EH (cell line): ENCODE data around the gene NRIP1.
A peak's percentile ranks its signal among the peaks of the same experiment; 100 is the strongest.
"Not testable (repeated sequence)": the region's sequence is repeated elsewhere in the genome, so short reads cannot be mapped to it uniquely, and the experiment has no call there.

ENCODE experiments used
- DNase-seq: peaks from one replicate; pipeline ENCODE4 v3.0.0-alpha.2; 2015; ENCODE audit warnings: low read depth

NRIP1 gene

DNA sequence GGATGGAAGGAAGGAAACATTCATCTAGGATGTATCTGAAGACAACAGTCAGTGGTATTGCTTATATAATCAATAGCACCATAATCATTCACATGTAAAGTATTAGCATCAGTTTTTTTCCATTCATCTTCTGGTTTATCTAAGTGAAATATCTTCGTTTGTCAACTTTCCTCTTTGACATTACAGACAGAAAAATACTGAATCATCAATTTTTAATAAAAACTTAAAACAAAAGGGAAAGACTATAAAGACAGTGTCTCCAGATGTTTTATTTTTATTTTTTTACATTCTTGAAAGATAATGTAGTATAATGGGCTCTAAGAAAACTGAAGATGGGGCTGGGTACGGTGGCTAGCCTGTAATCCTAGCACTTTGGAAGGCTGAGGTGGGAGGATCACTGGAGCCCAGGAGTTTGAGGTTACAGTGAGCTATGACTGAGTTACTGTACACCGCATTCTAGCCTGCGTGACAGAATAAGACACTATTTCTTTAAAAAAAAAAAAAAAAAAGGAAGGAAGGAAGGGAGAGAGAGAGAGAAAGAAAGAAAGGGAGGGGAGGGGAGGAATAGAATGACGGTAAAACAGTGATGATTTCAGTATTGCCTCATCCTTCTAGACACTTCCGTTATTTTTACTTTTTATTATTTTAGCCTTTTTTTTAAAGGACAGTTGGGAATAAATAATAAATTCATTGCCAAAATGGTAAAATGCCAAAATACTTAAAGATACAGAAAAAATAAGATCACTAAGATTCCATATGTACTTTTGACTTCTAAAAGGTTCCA lies 89.5 kb downstream of the NRIP1 start:
- DNase-seq: no peak

DNA sequence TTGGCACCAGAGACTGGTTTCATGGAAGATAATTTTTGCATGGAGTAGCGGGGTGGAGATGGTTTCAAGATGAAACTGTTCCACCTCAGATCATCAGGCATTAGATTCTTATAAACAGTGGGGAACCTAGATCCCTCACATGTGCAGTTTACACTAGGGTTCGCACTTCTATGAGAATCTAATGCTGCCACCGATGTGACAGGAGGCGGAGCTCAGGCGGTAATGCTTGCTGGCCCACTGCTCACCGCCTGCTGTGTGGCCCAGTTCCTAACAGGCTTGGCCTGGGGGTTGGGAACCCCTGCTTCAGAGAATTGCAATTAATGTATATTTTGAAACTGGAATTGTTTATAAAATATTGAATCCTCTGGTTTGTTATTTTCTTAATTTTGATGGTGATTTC lies 92.1 kb downstream of the NRIP1 start:
- no peak for DNase-seq

DNA sequence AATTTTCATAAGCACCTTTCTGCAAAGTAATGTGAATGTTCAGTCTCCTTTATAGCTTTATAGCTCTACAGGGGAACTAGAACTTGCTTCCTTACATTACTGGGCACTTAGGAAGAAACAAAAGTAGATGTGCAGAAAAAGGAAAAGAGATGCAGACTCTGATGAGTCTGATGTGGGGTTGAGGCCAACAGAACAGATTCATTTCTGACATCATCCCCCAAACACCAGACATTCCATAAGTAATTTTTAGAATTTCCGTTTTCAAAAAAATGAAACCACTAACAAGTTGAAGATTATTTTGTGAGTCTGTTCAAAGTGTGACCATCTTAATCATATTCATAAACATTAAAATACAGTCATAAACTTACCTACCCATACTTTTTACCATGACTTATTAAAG lies 96.0 kb downstream of the NRIP1 start:
- peak; percentile 50 for DNase-seq

DNA sequence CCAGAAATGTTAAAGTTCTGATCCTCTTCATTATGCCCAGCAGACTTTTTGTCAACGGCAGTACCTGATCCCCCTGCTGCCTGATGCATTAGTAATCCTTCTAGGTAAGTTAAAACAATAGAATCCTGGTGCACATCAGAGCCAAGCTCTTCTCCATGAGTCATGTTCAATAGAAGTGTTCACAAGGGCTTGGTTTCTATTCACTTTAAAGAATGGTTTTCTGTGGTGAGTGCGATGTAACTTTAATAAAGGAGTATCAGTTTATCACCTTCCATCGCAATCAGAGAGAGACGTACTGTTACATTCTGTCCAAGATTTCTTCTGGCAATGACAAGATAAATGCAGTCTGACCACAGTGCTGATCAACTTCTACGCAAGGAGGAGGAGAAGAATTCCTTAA lies 96.8 kb downstream of the NRIP1 start:
- no peak for DNase-seq

DNA sequence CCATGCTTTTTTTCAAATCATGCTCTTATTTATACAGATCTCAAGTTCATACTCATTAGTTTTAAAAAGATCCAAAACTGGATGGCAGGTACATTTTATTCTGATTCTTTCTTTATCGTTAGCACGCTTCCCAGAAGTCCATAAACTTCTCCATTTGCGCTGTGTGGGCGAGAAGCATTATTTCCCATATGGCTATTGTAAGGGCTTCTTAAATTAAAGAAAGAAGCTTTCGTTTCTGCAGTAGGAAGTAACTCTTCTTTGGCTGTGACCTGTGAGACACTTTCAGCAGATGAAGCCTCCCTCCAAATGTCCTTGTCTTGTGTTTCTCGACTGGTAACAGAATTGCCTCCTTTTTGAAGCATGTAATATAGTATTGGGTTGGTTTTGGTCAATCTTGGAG lies 100.2 kb downstream of the NRIP1 start:
- no peak for DNase-seq

DNA sequence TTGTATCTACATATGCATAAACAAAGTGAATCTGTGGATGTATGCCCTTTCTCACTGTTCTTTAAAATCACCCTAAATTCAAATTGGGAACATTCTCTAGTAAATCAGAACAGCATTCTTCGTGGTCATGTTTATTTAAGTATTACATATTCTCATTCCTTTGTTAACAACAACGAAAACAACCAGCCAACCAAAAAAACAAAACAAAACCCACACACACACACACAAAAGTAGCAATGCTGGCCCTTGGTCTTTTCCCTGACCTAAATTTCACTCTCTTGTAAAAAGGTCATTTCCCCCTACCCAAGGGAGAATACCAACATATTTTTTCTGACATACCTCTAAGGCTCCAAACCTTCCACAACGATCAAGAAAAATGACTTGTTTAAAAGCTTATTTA lies 102.6 kb downstream of the NRIP1 start:
- no peak for DNase-seq

DNA sequence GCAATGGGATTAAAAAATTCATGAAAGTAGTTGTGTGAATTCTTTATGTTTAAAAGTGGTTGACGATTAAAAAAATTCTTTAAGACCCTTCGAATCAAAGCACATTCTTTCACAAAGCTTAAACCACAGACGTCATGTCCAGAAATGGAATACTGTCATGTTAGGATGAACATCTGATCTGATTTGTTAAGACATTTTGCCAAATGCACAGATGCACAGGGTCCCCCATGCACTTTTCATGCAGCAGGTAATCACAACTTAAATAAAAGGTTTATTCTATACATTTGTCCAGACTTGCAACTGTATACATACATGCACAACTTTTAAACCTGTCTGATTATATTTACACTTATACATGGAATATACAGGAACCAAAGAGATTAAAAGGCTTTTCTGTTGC lies 103.3 kb downstream of the NRIP1 start:
- no peak for DNase-seq

DNA sequence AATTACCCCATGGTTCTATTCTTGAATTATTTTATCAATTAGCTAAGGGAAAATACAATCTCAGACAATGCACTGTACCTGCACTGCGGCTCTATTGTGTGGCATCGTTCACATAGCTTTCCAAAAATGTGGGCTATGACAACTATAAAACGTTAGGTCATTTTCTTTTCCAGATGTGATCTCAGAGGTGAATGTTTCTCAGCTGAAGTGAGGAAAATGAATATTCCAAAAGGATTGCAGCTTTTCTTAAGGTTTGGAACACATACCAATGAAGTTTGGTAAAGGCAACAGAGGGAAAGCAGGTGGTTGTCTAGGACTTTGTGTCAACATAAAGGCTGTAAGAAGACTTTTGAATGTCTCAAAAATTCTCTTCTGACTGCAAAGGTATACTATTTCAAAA lies 105.5 kb downstream of the NRIP1 start:
- peak; percentile 33 for DNase-seq

DNA sequence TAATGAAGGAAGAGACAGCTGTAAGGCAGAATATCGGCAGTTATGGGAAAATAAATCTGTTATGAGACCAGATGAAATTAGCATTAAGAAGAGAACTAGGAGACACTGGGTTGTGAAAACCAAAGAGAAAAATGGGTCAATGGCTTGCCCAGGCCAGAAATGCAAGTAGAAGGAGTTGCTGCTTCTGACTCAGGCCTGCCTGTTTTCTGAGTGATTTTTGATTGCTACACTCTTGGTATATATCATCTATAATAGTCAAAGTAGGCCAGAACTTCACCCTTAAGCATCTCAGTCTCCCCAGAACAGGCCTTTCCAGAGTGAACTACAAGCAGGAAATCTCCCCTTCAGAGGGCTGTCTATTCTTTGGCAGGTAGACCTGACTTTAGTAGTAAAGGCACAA lies 107.0 kb downstream of the NRIP1 start:
- no peak for DNase-seq

DNA sequence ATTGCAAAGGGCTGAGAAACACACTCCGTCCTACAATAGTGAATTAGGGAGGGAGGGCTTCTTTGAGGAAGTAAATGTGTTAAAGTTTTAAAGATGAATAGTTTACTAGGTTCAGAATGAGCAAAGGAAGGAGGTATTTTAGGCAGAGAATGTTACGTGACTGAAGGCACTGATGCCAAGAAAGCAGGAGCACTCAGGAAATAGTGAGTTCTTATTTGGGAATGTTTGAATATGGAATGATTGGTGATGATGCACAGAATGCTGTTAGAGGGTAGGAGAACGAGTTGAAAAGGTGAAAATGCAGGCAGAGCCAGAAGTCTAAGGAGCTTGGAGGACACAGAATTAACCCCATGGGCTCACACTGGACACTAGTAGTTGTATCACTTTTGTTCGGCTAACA lies 108.0 kb downstream of the NRIP1 start:
- peak; percentile 89 for DNase-seq

DNA sequence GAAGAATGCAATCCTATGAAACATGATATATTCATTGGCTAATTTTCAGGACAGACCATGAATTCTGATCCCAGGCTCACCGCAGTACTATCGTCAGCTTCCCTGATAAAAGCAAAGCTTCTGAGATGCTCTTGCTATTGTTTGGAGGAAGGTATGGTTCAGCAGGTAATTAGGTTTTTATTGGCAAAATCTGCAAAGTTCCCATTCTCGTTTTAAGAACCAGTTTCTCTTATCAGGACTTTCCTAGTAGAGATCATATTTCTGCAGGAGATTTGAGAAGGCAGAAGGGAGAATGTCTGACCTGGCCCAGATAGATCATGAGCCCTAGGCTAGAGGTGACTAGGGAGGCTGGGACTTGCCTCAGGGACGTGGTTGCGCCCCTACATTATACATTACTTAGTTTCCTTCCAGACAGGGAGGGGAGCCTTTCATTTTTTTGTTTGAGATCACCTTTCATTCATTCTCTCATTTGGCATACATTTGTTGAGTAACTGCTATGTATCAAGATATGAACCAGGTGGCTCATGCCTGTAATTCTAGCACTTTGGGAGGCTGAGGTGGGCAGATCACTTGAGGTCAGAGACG lies 108.8 kb downstream of the NRIP1 start:
- DNase-seq: no peak

DNA sequence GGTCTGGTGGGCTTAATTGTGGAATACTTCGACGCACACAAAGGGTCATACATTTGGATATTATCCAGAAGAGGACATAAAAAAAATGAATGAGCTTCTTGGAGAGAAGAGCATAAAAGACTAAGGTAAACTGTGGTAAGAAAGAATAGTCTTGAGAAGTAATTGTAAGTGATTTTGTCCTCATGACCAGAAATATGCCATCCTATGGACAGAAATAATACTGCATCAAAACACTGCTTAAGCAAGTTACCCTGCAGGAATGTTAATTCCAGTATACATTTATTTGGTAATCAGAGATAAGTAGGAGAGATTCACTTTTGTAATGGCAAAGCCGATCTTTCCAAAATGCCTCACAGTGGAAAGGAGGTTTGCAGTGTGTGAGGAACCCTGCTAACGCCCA lies 111.9 kb downstream of the NRIP1 start:
- no peak for DNase-seq

DNA sequence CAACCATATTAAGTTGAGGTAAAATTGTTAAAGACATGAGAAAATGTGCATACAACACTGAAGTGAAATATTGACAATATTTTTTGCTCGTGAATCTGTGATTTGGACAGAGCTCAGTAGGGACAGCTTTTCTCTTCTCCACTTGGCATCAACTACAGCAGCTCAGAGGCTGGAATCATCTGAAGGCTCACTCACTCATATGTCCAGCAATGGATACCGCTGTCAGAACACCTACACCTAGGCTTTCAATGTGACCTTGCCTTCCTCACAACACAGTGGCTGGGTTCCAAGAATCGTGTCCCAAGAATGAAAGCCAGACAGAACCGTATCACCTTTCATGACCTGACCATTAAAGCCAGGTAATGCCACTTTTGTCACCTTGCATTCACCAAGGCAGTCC lies 115.2 kb downstream of the NRIP1 start:
- no peak for DNase-seq

DNA sequence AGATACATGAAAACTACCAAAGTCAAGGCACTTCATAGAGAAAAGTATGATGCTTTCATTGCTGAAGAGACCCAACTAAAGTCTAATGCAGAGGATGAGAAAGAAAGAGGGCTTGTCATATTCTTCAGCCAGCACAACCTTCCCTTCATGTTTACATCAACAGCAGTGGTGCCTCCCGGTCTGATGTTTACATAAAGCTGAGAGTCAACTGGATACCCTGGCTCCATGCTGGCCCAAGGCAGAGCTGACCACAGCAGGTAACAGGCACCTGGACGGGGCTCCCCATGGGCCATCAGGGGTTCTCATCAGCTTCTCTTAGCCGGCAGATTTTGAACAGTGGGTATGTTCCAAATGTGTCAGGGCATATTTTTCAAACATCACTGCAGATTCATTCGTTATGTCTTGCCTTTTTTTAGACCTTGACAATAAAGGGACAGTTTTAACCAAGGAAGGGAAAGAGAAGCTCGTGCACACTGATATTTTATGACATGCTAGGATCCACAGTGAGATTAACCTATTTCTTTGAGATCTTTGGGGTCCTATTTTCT lies 117.1 kb downstream of the NRIP1 start:
- DNase-seq: no peak

DNA sequence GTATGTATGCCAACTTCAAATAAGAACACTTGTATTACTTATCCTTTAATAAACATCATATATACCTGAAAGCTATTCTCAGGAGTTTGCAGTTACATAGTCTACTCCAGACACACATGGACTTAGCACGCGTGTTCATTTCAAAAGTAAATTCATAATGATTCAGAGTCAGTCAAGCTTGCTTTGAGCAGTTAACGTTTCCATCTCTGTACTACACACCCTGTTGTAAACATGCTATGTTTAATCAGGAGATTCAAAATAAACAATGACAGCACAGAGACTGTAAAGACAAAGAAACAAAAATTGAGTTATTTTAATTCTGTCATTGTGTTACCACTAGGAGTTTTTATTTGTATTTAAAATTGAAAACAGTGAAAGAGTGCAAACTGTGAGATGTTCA lies 119.6 kb downstream of the NRIP1 start:
- no peak for DNase-seq

DNA sequence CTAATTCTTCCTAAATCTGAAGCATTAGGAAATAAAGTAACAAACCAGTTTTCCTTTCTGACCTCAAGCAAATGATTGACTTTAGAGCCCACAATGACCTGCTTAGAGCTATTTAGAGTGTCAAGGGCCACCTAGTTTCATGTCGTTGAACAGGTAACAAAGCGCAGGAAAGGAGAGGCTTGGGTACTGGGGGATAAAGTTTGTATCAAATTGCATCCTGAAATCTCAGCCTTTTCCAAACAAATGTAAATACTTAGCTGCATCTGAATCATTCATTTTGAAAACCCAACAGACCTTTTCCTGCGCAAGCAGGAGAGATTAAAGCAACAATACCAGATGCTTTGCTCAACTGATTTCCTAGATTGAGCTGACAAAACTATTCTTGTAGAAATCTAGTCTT lies 121.2 kb downstream of the NRIP1 start:
- no peak for DNase-seq

DNA sequence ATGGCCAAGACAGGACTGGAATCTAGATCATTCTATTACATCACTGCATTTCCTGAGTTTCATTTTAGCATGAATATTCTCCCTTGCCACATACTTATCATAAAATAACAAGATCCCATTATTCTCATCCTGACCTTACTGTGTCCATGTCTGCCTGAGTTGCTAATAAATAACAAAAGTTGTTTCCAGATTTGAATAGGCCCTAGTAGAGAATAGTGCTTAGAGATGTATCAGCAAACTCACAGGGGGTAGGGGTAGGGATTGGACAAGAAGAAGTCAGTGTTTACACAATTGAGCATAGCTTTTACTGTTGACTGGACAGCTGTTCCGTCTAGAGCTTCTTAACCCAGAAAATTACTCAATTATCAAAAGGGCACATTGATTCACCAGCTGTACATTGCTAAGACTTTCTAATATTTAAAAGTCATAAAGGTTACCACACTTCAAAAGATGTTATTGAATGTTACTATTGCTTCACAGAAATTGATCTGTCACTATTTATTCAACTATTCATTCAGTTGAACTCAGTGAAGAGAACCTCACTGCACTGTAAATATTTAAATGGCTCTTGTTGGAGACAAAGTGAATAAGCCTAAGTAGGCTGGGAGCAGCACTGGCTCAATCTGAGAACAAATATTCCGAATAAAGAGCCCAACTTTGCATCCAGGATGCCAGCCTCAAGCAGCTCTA lies 121.9 kb downstream of the NRIP1 start:
- peak; percentile 51 for DNase-seq

DNA sequence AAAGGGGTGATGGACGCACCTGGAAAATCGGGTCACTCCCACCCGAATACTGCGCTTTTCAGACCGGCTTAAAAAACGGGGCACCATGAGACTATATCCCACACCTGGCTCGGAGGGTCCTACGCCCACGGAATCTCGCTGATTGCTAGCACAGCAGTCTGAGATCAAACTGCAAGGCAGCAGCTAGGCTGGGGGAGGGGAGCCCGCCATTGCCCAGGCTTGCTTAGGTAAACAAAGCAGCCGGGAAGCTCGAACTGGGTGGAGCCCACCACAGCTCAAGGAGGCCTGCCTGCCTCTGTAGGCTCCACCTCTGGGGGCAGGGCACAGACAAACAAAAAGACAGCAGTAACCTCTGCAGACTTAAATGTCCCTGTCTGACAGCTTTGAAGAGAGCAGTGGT lies 137.5 kb downstream of the NRIP1 start:
- DNase-seq: not testable (repeated sequence)

DNA sequence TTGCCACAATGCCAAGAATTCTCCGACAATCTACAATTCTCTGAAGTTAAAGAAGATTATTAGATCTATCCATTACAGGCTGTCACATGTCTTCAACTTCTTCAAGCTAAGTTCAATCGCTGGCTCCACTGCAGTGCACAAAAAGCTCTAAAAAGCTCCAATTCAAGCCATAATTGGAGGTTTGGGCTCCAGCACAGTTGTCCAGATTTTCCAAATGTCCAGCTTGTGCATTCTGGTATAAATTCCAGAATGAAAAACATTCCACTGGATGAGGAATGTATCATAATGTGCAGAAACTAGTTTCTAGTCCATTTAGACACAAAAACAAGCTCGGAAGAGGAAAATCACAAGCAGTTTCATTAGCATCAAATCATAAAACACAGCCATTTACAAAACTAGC lies 138.6 kb downstream of the NRIP1 start:
- DNase-seq: peak; percentile 50

DNA sequence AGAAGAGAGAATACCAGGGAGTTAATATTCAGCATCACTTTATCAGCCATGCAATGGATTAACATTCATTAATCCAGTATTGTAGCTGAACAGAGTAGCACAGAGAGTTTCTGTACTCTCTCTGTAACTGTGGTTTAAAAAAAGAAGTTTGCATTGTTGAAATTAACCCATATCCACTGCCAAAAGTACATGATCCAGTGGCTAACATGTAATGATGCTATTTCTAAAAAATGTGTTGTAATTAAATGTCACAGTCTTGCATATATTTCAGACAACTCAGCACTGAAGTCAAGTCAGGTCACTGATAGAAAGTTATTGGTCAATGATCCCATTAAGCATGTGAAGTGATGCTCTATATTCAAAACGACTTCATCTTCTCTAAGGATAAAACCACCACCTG lies 141.3 kb downstream of the NRIP1 start:
- peak; percentile 82 for DNase-seq

DNA sequence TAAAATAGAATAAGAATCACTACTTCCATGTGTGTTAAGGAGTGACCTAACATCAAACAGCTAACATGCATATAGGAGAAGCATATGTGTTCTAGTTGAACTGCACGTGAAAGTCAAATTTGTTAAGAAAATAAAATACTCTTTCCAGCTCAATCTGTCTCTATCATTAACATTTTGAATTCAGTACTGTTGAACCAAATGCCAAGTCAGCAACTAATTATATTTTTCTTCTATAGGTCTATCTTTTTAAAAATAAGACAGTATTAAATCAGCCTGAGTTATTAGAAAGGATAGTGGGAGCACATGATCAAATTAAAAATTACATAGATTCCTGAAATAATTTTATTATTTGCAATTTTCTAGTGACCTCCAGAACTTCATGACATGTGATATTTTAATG lies 141.8 kb downstream of the NRIP1 start:
- DNase-seq: no peak

DNA sequence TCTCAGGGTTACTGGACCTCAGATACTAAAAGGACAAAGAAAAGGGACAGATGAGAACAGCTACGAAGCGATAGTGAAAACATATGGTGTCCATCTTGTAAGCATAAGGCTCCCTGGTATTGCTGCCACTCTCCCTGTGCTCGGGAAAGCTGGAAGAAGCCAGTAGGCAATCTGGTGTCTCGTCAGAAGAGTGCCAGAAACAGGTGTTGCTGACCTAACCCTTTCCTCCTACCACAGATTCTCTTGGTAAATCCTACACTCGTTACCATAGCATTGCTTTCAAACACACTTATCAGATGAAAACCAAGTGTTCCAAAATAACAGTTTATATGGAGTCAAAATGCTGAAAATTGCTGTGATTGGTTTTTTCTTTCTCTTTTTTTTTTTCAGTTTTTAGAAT lies 146.3 kb downstream of the NRIP1 start:
- DNase-seq: peak; percentile 9

DNA sequence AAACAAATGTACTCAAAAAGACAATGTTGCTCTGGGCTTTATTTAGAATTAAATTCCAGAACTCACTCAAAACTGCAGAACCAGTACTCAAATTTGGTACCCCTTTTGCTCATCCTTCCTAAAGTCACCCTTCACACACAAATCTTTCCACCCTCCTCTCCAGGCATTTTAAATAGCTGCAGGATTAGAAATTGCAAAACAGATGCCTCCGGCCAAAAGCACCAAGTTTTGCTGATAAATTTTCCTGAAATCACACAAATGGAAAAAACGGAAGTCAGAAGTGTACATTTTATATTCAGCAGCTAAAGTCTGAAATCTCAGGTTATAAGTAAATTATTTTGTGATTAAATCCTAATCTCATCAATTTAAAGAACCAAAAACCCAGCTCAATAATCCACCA lies 147.0 kb downstream of the NRIP1 start:
- DNase-seq: peak; percentile 5
